Measurements from ENCODE around the gene SERPINC1. TPM values are rescaled to one million over a fixed set of nuclear protein-coding genes. Genes with fewer than 3 reads are reported as not detected.

SERPINC1 gene
- total and polyA plus RNA-seq, 2 of the 13 experiments (the other 11 are each of a cell fraction or from before 2014, with no cell fraction given): 142 to 205 TPM

- FAIRE-seq (no peak), ATAC-seq (no peak), DNase-seq (ENCODE audit: low spot score) (no peak)
- in situ Hi-C loops (cut with HindIII; ENCODE audit: extremely low pct_ligation_motif_present, low pct_unique_long_range_greater_than_20kb) (loop anchor here (10.0 kb wide), 1 partner anchor 208 kb away; no protein-coding TSS in a partner anchor), intact Hi-C loops (cut with micrococcal nuclease; ENCODE audit: unreplicated experiment) (loop anchor here (5.0 kb wide), 1 partner anchor 60 kb away; no protein-coding TSS in a partner anchor)
- Histone ChIP-seq H3K9ac (ENCODE audit: insufficient read depth, low read depth, low read length) (peak overlapping the region; percentile 95), H3K27me3 (ENCODE audit: control insufficient read depth in 1 of 2, insufficient read depth in 2 of 2, low read length in 2 of 2) (no peaks in the 10 kb centered on the region; a peak in 1 of 5 replicates), H4K20me1 (ENCODE audit: insufficient read depth, low read length) (peaks cover 38% of the 10 kb centered on the region), H3K4me1 (ENCODE audit: insufficient read depth, low read length) (peaks cover 45% of the 10 kb centered on the region), H2AFZ (ENCODE audit: low read length) (no peak overlapping the region), H3K4me2 (ENCODE audit: low read depth, low read length) (peak overlapping the region; percentile 87), H3K9me3 (ENCODE audit: low read length) (no peaks in the 10 kb centered on the region), H3K4me3 (replicated peaks in 1 of 3; ENCODE audit: insufficient read depth in 1 of 3, low read depth in 2 of 3, low read length in 3 of 3) (peak overlapping the region; percentile 58 to 98 (median 85)), H3K27ac (ENCODE audit: extremely low read length, insufficient read depth, low read length) (peak overlapping the region; percentile 91), H3K36me3 (replicated peaks in 1 of 2; ENCODE audit: control insufficient read depth in 1 of 2, insufficient read depth in 2 of 2, low read length in 2 of 2) (peaks cover 4 to 52% of the 10 kb centered on the region in 2 experiments), H3K79me2 (ENCODE audit: insufficient read depth, low read length) (peaks cover 28% of the 10 kb centered on the region)
- TSS peak; percentile 71 for BruUV-seq (replicated peaks)
- POLR2A ChIA-PET: interaction anchor here (1.2 to 3.9 kb wide), 12 partner anchors 10 to 390 kb away, joined by 3 to 47 read pairs (median 9); partner anchors contain the start of genes CENPL, DARS2, KLHL20 and PRDX6
- WGBS (ENCODE audit: low lambda C conversion rate): 0% methylated on average over 20 of the region's 32 CpGs
- CTCF ChIA-PET (ENCODE audit: low intra/inter-chr PET ratio, low total read pairs): no interaction called here
- TF ChIP-seq KDM5B (CRISPR knock-in tag; IDR thresholded peaks at IDR 0.05; ENCODE audit: borderline replicate concordance) (peak; percentile 62), ZNF224 (CRISPR knock-in tag; IDR thresholded peaks at IDR 0.05) (peak; percentile 47; the same call in 1 of the 2 replicates), ZNF20 (CRISPR knock-in tag; IDR thresholded peaks at IDR 0.05) (0 out of 2 replicates have a peak, but pooled peaks have one; percentile 64), TIGD3 (CRISPR knock-in tag; IDR thresholded peaks at IDR 0.05; ENCODE audit: borderline replicate concordance) (0 out of 2 replicates have a peak, but pooled peaks have one; percentile 57), SOX6 (IDR thresholded peaks at IDR 0.05) (no peak), SOX6 (CRISPR knock-in tag; IDR thresholded peaks at IDR 0.05) (peak; percentile 37; the same call in 1 of the 2 replicates), ZSCAN5A (CRISPR knock-in tag; IDR thresholded peaks at IDR 0.05; ENCODE audit: borderline replicate concordance) (0 out of 2 replicates have a peak, but pooled peaks have one; percentile 23), NR2F6 (IDR thresholded peaks at IDR 0.05) (0 out of 2 replicates have a peak, but pooled peaks have one; percentile 4), NR2F6 (CRISPR knock-in tag; IDR thresholded peaks at IDR 0.05) (no peak), HES4 (CRISPR knock-in tag; IDR thresholded peaks at IDR 0.05; ENCODE audit: borderline replicate concordance) (no peak), ZNF567 (CRISPR knock-in tag; IDR thresholded peaks at IDR 0.05; ENCODE audit: borderline replicate concordance) (0 out of 2 replicates have a peak, but pooled peaks have one; percentile 8), ISL2 (CRISPR knock-in tag; IDR thresholded peaks at IDR 0.05) (no peak), STAG1 (CRISPR knock-in tag; IDR thresholded peaks at IDR 0.05) (no peak), ZNF512B (CRISPR knock-in tag; IDR thresholded peaks at IDR 0.05; ENCODE audit: borderline replicate concordance) (0 out of 2 replicates have a peak, but pooled peaks have one; percentile 39), ZNF589 (CRISPR knock-in tag; conservative IDR thresholded peaks at IDR 0.05) (0 out of 2 replicates have a peak, but pooled peaks have one; percentile 9), ZNF235 (CRISPR knock-in tag; IDR thresholded peaks at IDR 0.05; ENCODE audit: borderline replicate concordance) (peak; percentile 34; the same call in 1 of the 2 replicates), MXD1 (CRISPR knock-in tag; IDR thresholded peaks at IDR 0.05) (peak; percentile 55; the same call in 1 of the 2 replicates)
Observed at GRCh38 chr1:173867141-173867752, 49.9 kb downstream of the SERPINC1 start.

Measured in HepG2 (cell line).